PC-9 (cell line): ENCODE data around the gene CFAP61. TPM values are rescaled to one million over a fixed set of nuclear protein-coding genes. Genes with fewer than 3 reads are reported as not detected.

Experiments used
- BruUV-seq: library from RNA; stranded (reverse); fragments of 400-500 nt; replicated peaks from 2 replicates; lab custom pipeline; 2021; lab: Mats Ljungman, UMichigan
- CTCF ChIA-PET: fragments of 300-600 bp; sonication (Branson Sonifier 250); formaldehyde crosslinking; loops from one replicate; lab custom pipeline; 2022; ENCODE audit warnings: antibody characterized with exemption; lab: Charles Lee
- POLR2A ChIA-PET: fragments of 300-600 bp; sonication (Branson Sonifier 250); formaldehyde crosslinking; loops from one replicate; lab custom pipeline; 2022; ENCODE audit warnings: antibody characterized with exemption; ENCODE audit not compliant: unreplicated experiment; lab: Charles Lee
- DNase-seq, 2 experiments: peaks; one replicate each; pipeline versions ENCODE4 v3.0.0 to v3.0.0-alpha.2; 2015 to 2022; ENCODE audit warnings: mixed read lengths in 1 of 2
- H2AFZ ChIP-seq: fragments of 200-600 bp; sonication (generic); 2 replicates; pipeline ENCODE4 v1.8.1; 2017; ENCODE audit warnings: antibody characterized with exemption
- H3F3A ChIP-seq: fragments of 200-600 bp; sonication (generic); 2 replicates; pipeline ENCODE4 v1.8.1; 2017; ENCODE audit warnings: antibody characterized with exemption, mild to moderate bottlenecking, low read depth; ENCODE audit not compliant: insufficient read depth
- H3K27ac ChIP-seq: fragments of 200-600 bp; sonication (generic); 2 replicates; pipeline ENCODE4 v1.6.1; 2016; ENCODE audit warnings: mixed run types
- H3K27me3 ChIP-seq: fragments of 200-600 bp; sonication (generic); 2 replicates; pipeline ENCODE4 v1.6.1; 2016; ENCODE audit warnings: low read depth, mixed run types; ENCODE audit not compliant: insufficient read depth
- H3K36me3 ChIP-seq: fragments of 200-600 bp; sonication (generic); 2 replicates; pipeline ENCODE4 v1.6.1; 2016; ENCODE audit warnings: low read depth, mixed run types
- H3K4me1 ChIP-seq: fragments of 200-600 bp; sonication (generic); replicated peaks from 2 replicates; pipeline ENCODE4 v1.6.1; 2016; ENCODE audit warnings: mixed run types; ENCODE audit not compliant: insufficient read depth
- H3K4me2 ChIP-seq: fragments of 200-600 bp; sonication (generic); 2 replicates; pipeline ENCODE4 v1.6.1; 2017; ENCODE audit warnings: mixed run types
- H3K4me3 ChIP-seq: fragments of 200-600 bp; sonication (generic); 2 replicates; pipeline ENCODE4 v1.6.1; 2016; ENCODE audit warnings: mixed run types
- H3K79me2 ChIP-seq: fragments of 200-600 bp; sonication (generic); 2 replicates; pipeline ENCODE4 v1.6.1; 2017; ENCODE audit warnings: low read depth, mixed run types
- H3K9me2 ChIP-seq: fragments of 200-600 bp; sonication (generic); 2 replicates; pipeline ENCODE4 v1.8.1; 2017; ENCODE audit warnings: mild to moderate bottlenecking; ENCODE audit not compliant: insufficient read depth
- H3K9me3 ChIP-seq: fragments of 200-600 bp; sonication (generic); 2 replicates; pipeline ENCODE4 v1.8.1; 2016; ENCODE audit warnings: low read depth; ENCODE audit not compliant: insufficient read depth
- H4K20me1 ChIP-seq: fragments of 200-600 bp; sonication (generic); 2 replicates; pipeline ENCODE4 v1.8.1; 2017; ENCODE audit not compliant: insufficient read depth
- EZH2 ChIP-seq: fragments of 200-600 bp; sonication (generic); IDR thresholded peaks from 2 replicates; pipeline ENCODE4 v1.8.0; 2017; ENCODE audit warnings: antibody characterized with exemption, low read depth
- intact Hi-C: fragments of 100-400 bp; cut with micrococcal nuclease; formaldehyde crosslinking; loops from one replicate; pipeline ENCODE4 v1.10.0; 2022; ENCODE audit not compliant: unreplicated experiment
- total RNA-seq: library from RNA; stranded (reverse); gene quantifications from 2 replicates; pipeline ENCODE4 v1.2.3, GENCODE V29; 2021
- TF ChIP-seq, protein P1 (sequence below): fragments of 200-600 bp; sonication (generic); conservative IDR thresholded peaks from 2 replicates; pipeline ENCODE4 v1.6.1; 2017; ENCODE audit warnings: mixed run types, antibody characterized with exemption, mild to moderate bottlenecking, moderate library complexity

Gene CFAP61
- total RNA-seq, 1 experiment from 2014 or later, result 2.6 TPM

DNA sequence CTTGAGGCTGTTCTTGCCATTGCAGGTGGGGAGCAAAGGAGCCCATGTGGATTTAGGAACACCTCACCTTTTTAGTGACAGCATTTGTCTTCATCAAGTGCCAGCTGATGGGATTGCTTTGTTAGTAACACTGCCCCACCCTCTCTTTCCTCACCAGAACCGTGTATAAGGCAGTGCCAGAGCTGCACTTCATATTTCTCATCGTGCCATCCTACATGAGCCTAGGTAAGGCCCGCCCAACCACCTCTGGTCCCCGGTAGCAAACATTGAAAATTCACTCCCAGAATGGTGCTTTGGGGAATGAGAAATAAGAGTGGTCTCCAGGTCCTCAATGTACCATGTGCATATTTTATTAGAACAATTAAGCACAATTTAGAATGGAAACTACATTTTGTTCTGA lies 22.7 kb downstream of the CFAP61 start:
- POLR2A ChIA-PET, result no interaction called here
- Histone ChIP-seq H3K27ac (no peak overlapping the region), H3K9me3 (no peaks in the 10 kb centered on the region), H3K9me2 (no peaks in the 10 kb centered on the region; the same call in 1 of the 2 replicates), H3K4me2 (no peak overlapping the region), H3K79me2 (no peaks in the 10 kb centered on the region), H3K4me1 (no peaks in the 10 kb centered on the region), H4K20me1 (no peaks in the 10 kb centered on the region), H2AFZ (no peak overlapping the region), H3K27me3 (no peaks in the 10 kb centered on the region), H3F3A (no peaks in the 10 kb centered on the region), H3K4me3 (no peak overlapping the region), H3K36me3 (no peaks in the 10 kb centered on the region)
- no TSS peak for BruUV-seq
- no peak for DNase-seq
- intact Hi-C loops, result no loop called here
- CTCF ChIA-PET, result no interaction called here
- no peak for TF ChIP-seq EZH2
- TF ChIP-seq, protein P1, sequence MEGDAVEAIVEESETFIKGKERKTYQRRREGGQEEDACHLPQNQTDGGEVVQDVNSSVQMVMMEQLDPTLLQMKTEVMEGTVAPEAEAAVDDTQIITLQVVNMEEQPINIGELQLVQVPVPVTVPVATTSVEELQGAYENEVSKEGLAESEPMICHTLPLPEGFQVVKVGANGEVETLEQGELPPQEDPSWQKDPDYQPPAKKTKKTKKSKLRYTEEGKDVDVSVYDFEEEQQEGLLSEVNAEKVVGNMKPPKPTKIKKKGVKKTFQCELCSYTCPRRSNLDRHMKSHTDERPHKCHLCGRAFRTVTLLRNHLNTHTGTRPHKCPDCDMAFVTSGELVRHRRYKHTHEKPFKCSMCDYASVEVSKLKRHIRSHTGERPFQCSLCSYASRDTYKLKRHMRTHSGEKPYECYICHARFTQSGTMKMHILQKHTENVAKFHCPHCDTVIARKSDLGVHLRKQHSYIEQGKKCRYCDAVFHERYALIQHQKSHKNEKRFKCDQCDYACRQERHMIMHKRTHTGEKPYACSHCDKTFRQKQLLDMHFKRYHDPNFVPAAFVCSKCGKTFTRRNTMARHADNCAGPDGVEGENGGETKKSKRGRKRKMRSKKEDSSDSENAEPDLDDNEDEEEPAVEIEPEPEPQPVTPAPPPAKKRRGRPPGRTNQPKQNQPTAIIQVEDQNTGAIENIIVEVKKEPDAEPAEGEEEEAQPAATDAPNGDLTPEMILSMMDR, result no peak

DNA sequence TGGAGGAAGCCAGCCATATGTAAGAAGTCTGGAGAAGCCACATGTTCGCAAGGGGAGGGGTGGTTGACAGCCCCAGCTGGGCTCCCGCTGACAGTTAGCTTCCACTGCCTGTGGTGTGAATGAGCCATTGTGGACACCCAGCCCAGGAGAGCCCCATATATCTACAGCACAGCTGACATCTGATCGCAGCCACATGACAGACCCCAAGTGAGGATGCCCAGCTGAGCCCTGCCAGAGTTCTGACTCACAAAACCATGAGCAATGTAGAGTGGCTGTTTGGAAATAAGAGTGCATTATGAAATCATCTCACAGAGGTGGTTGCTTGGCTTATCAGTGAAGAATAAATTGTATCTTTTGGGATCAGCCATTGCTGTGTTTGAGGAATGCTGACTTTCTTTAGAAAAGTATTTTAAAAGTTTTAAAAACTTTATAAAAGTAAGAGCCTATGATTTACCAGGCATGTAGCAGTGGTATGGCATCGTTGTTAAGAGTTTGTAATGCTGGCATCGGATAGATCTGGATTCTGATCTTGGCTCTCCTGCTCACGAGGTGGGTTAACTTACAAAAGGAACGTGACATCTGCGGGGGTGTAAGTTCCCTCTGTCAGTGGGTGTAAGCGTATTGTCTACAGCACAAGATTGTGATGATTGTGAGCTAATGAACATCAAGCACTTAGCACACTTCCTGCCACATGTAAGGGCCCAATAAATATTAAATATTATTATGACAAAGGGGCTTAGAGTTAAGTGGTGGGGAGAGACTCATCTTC lies 24.1 kb downstream of the CFAP61 start:
- Histone ChIP-seq H3K4me3 (no peak overlapping the region), H3K9me3 (no peaks in the 10 kb centered on the region), H3K4me2 (no peak overlapping the region), H3K4me1 (no peaks in the 10 kb centered on the region), H3K27me3 (no peaks in the 10 kb centered on the region; the same call in 1 of the 2 replicates), H3F3A (no peaks in the 10 kb centered on the region), H3K27ac (no peak overlapping the region), H3K36me3 (no peaks in the 10 kb centered on the region), H4K20me1 (no peaks in the 10 kb centered on the region), H2AFZ (no peak overlapping the region), H3K79me2 (no peaks in the 10 kb centered on the region), H3K9me2 (no peaks in the 10 kb centered on the region; the same call in 1 of the 2 replicates)
- ChIA-PET CTCF (no interaction called here), POLR2A (no interaction called here)
- peak in 1 of 2 experiments; percentile 48 for DNase-seq
- intact Hi-C loops, result no loop called here
- no TSS peak for BruUV-seq
- no peak for TF ChIP-seq EZH2
- TF ChIP-seq, protein P1, result no peak

DNA sequence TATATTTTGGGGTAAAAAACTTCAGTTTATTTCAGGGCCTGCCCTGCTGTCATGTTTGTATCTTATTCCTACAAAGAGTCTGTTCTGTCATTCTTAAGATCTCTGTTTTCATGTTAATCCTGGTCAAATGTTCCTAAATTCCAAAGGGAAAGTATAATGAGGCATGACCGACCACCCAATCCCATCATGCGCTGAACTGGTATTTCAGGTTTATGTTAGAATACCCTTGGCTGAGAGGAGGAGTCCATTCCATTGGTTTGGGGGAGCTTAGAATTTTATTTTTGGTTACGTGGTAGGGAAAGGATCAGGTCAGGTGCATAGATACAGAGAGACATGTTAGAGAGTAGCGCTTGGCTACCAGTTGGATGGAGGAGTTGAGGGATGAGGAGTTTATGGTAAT lies 25.7 kb downstream of the CFAP61 start:
- no peaks in the 10 kb centered on the region; the same call in 1 of the 2 replicates for H3K9me2 ChIP-seq
- no peaks in the 10 kb centered on the region for H3K4me1 ChIP-seq
- H2AFZ ChIP-seq, result no peak overlapping the region
- H3K79me2 ChIP-seq, result no peaks in the 10 kb centered on the region
- no peaks in the 10 kb centered on the region for H3K9me3 ChIP-seq
- TF ChIP-seq EZH2, result no peak
- TF ChIP-seq, protein P1, result no peak
- no TSS peak for BruUV-seq
- H3K36me3 ChIP-seq, result no peaks in the 10 kb centered on the region
- DNase-seq, result no peak
- no peaks in the 10 kb centered on the region for H3F3A ChIP-seq
- H3K4me2 ChIP-seq, result no peak overlapping the region
- H4K20me1 ChIP-seq, result no peaks in the 10 kb centered on the region
- H3K27me3 ChIP-seq, result no peaks in the 10 kb centered on the region; the same call in 1 of the 2 replicates
- no peak overlapping the region for H3K4me3 ChIP-seq
- H3K27ac ChIP-seq, result no peak overlapping the region
- ChIA-PET CTCF (no interaction called here), POLR2A (no interaction called here)
- intact Hi-C loops, result no loop called here
